Thymus (tissue), 11 donors: ENCODE data around the gene SLAMF6. TPM values are rescaled to one million over a fixed set of nuclear protein-coding genes. Genes with fewer than 3 reads are reported as not detected.
"Not testable (repeated sequence)": the region's sequence is repeated elsewhere in the genome, so short reads cannot be mapped to it uniquely, and the experiment has no call there.

ENCODE experiments used
- DNase-seq, 9 donors: peaks; one replicate each; pipeline ENCODE4 v3.0.0-alpha.2; 2013; ENCODE audit warnings: low spot score in 9 of 9, low read depth in 6 of 9, missing footprints in 1 of 9
- H3K27ac ChIP-seq, 2 donors: one replicate each; pipeline ENCODE4 v1.5.1; 2013; ENCODE audit warnings: control low read depth in 1 of 2, low read depth in 1 of 2, low read length in 1 of 2, mild to moderate bottlenecking in 1 of 2, moderate library complexity in 1 of 2
- H3K27me3 ChIP-seq, 2 donors: one replicate each; pipeline ENCODE4 v1.5.1; 2013; ENCODE audit warnings: low read length in 1 of 2; ENCODE audit not compliant: control insufficient read depth in 2 of 2, insufficient read depth in 1 of 2
- H3K36me3 ChIP-seq, 2 donors: one replicate each; pipeline ENCODE4 v1.5.1; 2013; ENCODE audit warnings: low read length in 1 of 2, mild to moderate bottlenecking in 1 of 2, moderate library complexity in 1 of 2; ENCODE audit not compliant: control insufficient read depth in 2 of 2, insufficient read depth in 2 of 2
- H3K4me1 ChIP-seq, 2 donors: one replicate each; pipeline ENCODE4 v1.5.1; 2013; ENCODE audit warnings: low read length in 2 of 2; ENCODE audit not compliant: control insufficient read depth in 2 of 2, insufficient read depth in 2 of 2
- H3K4me3 ChIP-seq, 2 donors: one replicate each; pipeline ENCODE4 v1.5.1; 2013; ENCODE audit warnings: low read length in 2 of 2, control low read depth in 1 of 2, mild to moderate bottlenecking in 1 of 2
- H3K9me3 ChIP-seq, 2 donors: one replicate each; pipeline ENCODE4 v1.5.1; 2013; ENCODE audit warnings: low read length in 1 of 2, mild to moderate bottlenecking in 1 of 2; ENCODE audit not compliant: control insufficient read depth in 2 of 2, insufficient read depth in 1 of 2
- WGBS: extraction: QIAGEN DNeasy Blood & Tissue Kit; methylation state at CpG from one replicate; pipeline ENCODE4 v1.1.7; 2013; 5-methylcytosine and 5-hydroxymethylcytosine counted together
- polyA plus RNA-seq: library from polyadenylated mRNA; stranded (reverse); fragments of 200-250 nt; gene quantifications from one replicate; pipeline ENCODE4 v1.2.3, GENCODE V29; 2013
- total RNA-seq: library from RNA; stranded (reverse); fragments of 120-200 nt; gene quantifications from one replicate; pipeline ENCODE4 v1.2.4, GENCODE V29; 2013
- donor health status: healthy.

Gene SLAMF6
- total and polyA plus RNA-seq, 2 donors: 11.5 to 12.6 TPM

DNA sequence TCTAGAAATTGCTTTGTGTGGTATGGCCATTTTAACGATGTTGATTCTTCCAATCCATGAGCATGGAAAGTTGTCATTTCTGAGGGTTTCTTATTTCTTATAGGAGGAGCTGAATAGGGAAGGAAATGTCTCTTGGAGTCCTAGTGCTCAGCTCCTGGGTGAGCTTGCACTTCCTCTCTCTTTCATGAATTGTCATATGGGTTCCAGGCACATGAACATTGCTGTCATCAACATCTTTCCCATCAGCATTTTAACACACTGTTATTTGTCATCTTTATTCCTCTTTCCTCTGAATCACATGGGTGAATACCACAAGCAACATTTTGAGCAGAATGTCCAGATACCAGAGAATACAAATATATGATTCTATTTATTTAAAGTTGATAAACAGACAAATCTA, 23.4 kb downstream of the SLAMF6 start:
- 87% methylated on average over 1 of the region's 1 CpG for WGBS
- no peaks in the 10 kb centered on the region for H3K9me3 ChIP-seq
- no peak overlapping the region for H3K4me3 ChIP-seq
- peaks cover 5 to 8% of the 10 kb centered on the region in 2 donors for H3K4me1 ChIP-seq
- DNase-seq: no peak
- H3K27me3 ChIP-seq: no peaks in the 10 kb centered on the region
- peaks cover 0 to 2% of the 10 kb centered on the region in 2 donors for H3K36me3 ChIP-seq
- H3K27ac ChIP-seq: no peak overlapping the region

DNA sequence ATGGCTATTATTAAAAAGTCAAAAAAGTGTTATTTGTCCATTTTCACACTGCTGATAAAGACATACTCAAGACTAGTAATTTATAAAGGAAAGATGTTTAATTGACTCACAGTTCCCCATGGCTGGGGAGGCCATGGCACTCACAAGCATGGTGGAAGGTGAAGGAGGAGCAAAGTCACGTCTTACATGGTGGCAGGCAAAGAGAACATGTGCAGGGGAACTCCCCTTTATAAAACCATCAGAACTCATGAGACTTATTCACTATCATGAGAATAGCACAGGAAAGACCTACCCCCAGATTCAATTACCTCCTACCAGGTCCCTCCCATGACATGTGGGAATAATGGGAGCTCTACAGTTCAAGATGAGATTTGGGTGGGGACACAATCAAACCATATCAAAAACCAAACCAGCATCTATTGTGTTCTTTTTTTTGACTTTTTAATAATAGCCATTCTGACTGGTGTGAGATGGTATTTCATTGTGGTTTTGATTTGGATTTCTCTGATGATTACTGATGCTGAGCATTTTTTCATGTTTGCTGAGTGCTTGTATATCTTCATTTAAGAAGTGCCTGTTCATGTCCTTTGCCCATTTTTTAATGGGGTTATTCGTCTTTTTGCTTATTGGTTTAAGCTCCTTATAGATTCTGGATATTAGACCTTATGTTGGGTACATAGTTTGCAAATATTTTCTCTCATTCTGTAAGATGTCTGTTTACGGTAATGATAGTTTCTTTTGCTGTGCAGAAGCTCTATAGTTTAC, 24.6 kb downstream of the SLAMF6 start:
- not testable (repeated sequence) for DNase-seq, H3K27ac ChIP-seq, H3K4me1 ChIP-seq, H3K27me3 ChIP-seq, H3K9me3 ChIP-seq, H3K36me3 ChIP-seq, H3K4me3 ChIP-seq
- WGBS: 80% methylated on average over 3 of the region's 3 CpGs

DNA sequence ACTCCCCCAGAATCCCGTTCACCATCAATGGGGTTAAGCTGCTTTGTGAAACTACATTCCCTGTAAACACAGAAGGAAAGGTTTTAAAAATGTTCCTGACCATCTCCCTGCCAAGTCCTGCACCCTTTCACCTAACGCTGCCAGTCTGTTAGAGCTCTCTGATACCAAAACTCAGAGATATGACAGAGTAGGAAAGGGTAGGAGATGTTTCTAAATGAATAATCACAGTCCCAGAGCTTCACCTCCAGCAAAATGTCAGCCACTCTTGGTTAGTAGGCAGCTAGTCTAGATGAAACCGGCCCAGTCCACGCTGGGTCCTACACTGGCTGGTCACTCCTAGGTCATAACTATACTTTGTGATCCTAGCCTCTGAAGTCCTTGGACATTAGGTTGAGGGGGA, 26.7 kb downstream of the SLAMF6 start:
- Histone ChIP-seq H3K9me3 (no peaks in the 10 kb centered on the region), H3K36me3 (peaks cover 0 to 2% of the 10 kb centered on the region in 2 donors), H3K27me3 (no peaks in the 10 kb centered on the region), H3K4me1 (no peaks in the 10 kb centered on the region), H3K4me3 (no peak overlapping the region), H3K27ac (no peak overlapping the region)
- DNase-seq: no peak
- 97% methylated on average over 4 of the region's 4 CpGs for WGBS

DNA sequence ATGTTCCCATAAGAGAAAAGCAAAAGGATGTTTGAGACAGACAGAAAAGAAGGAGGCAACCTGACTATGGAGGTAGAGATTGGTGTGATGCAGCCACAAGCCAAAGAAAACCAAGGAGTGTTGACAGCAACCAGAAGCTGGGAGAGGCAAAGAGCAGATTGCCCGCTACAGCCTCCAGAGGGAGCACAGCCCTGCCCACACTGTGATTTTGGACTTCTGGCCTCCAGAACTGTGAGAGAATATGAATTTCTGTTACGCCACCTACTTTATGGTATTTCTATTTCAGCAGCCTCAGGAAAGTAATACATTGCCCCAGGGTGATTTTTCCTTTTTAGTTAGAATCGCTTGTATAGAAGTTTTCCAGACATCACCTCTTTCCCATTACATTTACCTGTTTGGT, 28.4 kb downstream of the SLAMF6 start:
- H3K36me3 ChIP-seq: peaks cover 2 to 11% of the 10 kb centered on the region in 2 donors
- WGBS: 99% methylated on average over 3 of the region's 3 CpGs

DNA sequence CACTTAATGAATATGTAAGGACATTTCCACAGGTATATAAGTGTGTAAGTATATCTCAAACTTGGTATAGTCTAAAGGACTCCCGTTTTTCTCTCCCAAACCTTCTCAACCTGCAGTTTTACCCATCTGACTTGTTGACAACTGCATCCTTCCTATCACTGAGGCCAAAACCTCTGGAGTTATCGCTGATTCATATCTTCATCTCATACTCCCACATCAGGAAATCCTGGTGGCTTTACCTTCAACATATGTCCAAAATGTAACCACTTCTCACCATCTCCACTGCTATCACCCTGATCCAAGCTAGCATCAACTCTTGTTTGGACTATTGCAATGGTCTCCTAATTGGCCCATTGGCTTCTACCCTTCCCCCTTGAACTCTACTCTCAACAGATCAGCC, 30.4 kb downstream of the SLAMF6 start:
- WGBS: 45% methylated on average over 2 of the region's 2 CpGs
- H3K4me1 ChIP-seq: peaks cover 0 to 3% of the 10 kb centered on the region in 2 donors
- H3K27ac ChIP-seq: no peak overlapping the region

More for the DNA sequence above, 28.4 kb downstream of the SLAMF6 start:
- no peak overlapping the region for H3K4me3 ChIP-seq
- no peaks in the 10 kb centered on the region for H3K4me1 ChIP-seq
- H3K27ac ChIP-seq: no peak overlapping the region
- no peaks in the 10 kb centered on the region for H3K9me3 ChIP-seq
- DNase-seq: no peak
- H3K27me3 ChIP-seq: no peaks in the 10 kb centered on the region

DNA sequence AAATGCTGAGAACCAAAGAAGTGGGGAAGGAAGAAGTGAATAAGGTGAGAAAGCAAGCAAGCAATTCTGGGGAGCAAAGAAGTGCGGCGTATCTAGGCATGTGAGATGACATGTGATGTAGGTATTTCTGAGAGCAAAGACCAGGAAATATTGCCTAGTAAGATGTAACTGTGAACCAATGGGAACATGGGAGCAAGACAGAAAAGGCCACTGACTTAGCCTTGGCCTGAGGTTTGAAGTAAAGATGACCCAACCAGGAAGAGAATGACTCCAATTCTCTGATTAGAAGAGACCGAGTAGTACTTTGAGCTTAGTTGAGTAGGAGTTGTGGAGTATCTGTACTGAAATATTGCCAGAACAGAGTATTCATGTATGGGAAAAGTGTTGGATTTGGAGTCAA, 31.1 kb downstream of the SLAMF6 start:
- Histone ChIP-seq H3K27me3 (no peaks in the 10 kb centered on the region), H3K36me3 (peaks cover 5 to 11% of the 10 kb centered on the region in 2 donors), H3K4me3 (no peak overlapping the region), H3K4me1 (peaks cover 0 to 3% of the 10 kb centered on the region in 2 donors), H3K9me3 (no peaks in the 10 kb centered on the region), H3K27ac (no peak overlapping the region)
- WGBS: 98% methylated on average over 3 of the region's 3 CpGs
- DNase-seq: no peak

More for the DNA sequence above, 30.4 kb downstream of the SLAMF6 start:
- H3K9me3 ChIP-seq: no peaks in the 10 kb centered on the region
- no peak overlapping the region for H3K4me3 ChIP-seq
- H3K27me3 ChIP-seq: no peaks in the 10 kb centered on the region
- no peak for DNase-seq
- peaks cover 5 to 11% of the 10 kb centered on the region in 2 donors for H3K36me3 ChIP-seq

DNA sequence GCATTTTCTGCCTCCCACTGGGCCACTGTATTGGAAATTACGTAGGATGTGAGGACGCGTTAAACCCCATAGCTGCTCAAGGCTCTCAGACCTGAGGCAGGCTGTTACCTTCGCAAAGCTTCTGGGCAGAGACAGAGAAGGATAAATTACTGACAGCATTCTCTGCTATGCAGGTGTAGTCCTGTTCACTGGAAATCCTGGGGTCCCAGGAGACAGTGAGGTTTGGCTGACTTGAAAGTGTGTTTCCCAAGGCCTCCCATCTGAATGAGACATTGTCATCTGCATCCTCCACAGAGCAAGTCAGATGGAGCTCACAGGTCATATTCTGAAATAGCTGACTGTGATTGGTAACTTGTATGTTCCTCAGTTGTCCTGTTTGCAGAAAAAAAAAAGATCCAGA, 32.0 kb downstream of the SLAMF6 start:
- 97% methylated on average over 4 of the region's 4 CpGs for WGBS
- no peak overlapping the region for H3K27ac ChIP-seq

DNA sequence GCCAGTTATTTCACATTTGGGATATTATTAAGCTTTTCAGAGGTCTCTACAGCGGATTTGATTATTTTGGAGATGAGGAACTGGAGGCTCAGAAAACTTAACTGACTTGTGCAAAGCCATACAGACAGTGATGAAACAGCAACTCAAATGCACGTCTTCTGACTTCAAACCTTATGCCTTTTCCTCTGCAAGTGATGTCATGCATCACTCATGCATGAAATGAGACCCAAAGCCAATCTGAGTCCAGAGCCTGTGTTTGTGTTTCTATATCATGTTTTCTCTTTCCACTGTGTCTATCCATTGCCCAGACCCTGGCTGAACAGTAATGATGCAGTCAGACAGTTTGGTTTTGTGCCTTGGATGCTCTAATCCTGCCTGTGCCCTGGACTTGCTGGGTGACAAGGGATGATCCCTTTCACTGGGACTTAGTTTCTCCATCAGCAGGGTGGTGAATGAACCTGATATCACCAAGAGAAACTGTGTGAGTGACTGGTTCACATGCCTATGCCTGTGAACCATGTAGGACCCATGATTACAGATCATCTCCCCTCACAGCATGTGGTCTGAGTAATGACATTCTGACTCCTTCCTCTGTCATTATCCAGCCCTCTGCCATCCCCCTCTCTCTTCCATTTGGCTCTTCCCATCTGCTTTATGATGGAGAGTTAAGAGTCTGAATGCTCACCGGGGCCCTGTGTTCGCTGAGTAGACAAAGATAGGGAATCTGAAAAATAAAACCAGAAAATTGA, 33.4 kb downstream of the SLAMF6 start:
- Histone ChIP-seq H3K36me3 (peaks cover 11 to 18% of the 10 kb centered on the region in 2 donors), H3K9me3 (no peaks in the 10 kb centered on the region), H3K4me1 (peaks cover 0 to 3% of the 10 kb centered on the region in 2 donors), H3K27me3 (no peaks in the 10 kb centered on the region), H3K4me3 (no peak overlapping the region), H3K27ac (no peak overlapping the region)
- no peak for DNase-seq
- WGBS: 94% methylated on average over 4 of the region's 4 CpGs

More for the DNA sequence above, 32.0 kb downstream of the SLAMF6 start:
- H3K36me3 ChIP-seq: peaks cover 11 to 14% of the 10 kb centered on the region in 2 donors
- no peaks in the 10 kb centered on the region for H3K9me3 ChIP-seq
- H3K27me3 ChIP-seq: no peaks in the 10 kb centered on the region
- H3K4me3 ChIP-seq: no peak overlapping the region
- DNase-seq: no peak
- H3K4me1 ChIP-seq: peaks cover 0 to 3% of the 10 kb centered on the region in 2 donors

DNA sequence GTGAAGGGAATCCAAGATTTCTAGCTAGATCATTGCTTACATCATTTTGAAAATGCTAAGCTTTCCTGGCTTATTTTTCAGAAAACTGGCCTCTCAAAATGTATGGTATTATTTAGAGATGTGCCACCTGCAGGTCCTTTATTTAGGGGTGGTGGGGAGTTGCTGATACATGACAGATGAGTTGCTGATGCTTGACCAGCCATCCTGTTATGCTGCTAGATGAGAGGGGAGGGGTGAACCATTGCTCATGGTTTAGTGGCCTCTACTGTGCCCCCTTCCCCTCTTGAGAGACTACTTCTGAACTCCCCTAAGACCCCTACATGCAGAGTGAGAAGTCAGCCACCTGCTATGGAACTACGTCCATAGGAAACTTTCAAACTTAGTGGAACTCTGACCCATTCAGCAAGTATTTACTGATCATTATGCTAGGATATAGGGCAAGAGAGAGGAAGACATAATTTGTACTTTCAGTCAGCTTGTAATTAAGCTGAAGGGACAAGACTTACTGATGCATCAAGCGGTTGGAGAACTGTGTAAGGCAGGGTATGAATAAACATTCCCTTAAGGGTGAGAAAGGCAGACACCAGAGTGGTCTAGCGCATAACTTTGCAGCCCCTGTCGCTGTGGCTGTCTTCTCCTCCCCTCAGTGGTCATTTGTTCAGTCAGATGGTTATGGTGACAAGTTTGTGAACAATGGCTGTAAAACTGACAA, 34.6 kb downstream of the SLAMF6 start:
- peaks cover 0 to 3% of the 10 kb centered on the region in 2 donors for H3K4me1 ChIP-seq

More for the DNA sequence above, 34.6 kb downstream of the SLAMF6 start:
- no peak for DNase-seq
- 97% methylated on average over 4 of the region's 4 CpGs for WGBS
- no peaks in the 10 kb centered on the region for H3K27me3 ChIP-seq
- H3K36me3 ChIP-seq: peaks cover 11 to 18% of the 10 kb centered on the region in 2 donors
- no peaks in the 10 kb centered on the region for H3K9me3 ChIP-seq
- H3K27ac ChIP-seq: no peak overlapping the region
- H3K4me3 ChIP-seq: no peak overlapping the region
